HG03066 (cell line): Measurements from ENCODE around the gene PCDHGA10.
A peak's percentile ranks its signal among the peaks of the same experiment; 100 is the strongest.
"Not testable (repeated sequence)": the region's sequence is repeated elsewhere in the genome, so short reads cannot be mapped to it uniquely, and the experiment has no call there.

Experiments
- ATAC-seq: cut with Tn5 transposase; IDR thresholded peaks from one replicate; pipeline ENCODE4 v1.9.1; 2021; ENCODE audit warnings: low read depth; ENCODE audit not compliant: unreplicated experiment

Gene PCDHGA10

DNA sequence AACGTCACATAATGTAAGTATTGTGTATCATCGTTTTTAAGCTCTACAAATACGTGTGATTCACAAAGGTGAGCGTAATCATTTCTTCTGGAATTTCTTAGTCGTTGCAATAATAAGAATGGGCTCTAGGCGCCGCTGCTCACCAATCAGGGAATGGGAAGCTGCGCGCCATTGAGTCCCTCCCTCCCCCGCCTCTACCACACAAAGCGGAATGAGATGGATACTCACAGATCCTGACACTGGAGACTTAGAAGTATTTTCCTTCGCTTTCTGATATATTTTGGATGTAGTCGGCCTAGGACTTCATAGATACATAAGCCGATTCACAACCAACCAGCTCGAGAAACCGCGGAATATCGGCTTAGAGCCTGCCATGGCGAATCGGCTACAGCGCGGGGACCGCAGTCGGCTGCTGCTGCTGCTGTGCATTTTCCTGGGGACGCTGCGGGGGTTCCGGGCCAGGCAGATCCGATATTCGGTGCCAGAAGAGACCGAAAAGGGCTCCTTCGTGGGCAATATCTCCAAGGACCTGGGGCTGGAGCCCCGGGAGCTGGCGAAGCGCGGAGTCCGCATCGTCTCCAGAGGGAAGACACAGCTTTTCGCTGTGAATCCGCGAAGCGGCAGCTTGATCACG lies 8.2 kb downstream of the PCDHGA10 start, which contains the start of gene PCDHGA11:
Gene PCDHGA11 (plus strand): TSS at position 197 of the 634 bp plus-strand sequence. CDS start 177 bp downstream, at position 374.
- ATAC-seq, result no peak

DNA sequence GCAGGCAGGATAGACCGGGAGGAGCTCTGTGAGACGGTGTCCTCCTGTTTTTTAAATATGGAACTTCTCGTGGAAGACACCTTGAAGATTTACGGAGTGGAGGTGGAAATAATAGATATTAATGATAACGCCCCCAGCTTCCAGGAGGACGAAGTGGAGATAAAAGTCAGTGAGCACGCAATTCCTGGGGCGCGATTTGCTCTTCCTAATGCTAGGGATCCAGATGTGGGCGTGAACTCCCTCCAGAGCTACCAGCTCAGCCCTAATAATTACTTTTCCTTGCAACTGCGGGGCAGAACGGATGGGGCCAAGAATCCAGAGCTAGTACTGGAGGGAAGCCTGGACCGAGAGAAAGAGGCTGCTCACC lies 8.7 kb downstream of the PCDHGA10 start:
- no peak for ATAC-seq

DNA sequence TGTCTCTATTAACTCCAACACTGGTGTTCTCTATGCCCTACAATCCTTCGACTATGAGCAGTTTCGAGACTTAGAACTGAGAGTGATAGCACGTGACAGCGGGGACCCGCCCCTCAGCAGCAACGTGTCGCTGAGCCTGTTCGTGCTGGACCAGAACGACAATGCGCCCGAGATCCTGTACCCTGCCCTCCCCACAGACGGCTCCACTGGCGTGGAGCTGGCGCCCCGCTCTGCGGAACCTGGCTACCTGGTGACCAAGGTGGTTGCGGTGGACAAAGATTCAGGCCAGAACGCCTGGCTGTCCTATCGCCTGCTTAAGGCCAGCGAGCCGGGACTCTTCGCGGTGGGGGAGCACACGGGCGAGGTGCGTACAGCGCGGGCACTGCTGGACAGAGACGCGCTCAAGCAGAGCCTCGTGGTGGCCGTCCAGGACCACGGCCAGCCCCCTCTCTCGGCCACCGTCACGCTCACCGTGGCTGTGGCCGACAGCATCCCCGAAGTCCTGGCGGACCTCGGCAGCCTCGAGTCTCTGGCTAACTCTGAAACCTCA lies 10.0 kb downstream of the PCDHGA10 start:
- no peak for ATAC-seq

- no peak for ATAC-seq
Observed at GRCh38 chr5:141427783-141428426, 15.1 kb downstream of the PCDHGA10 start.

- ATAC-seq, result peak; percentile 82
Observed at GRCh38 chr5:141430332-141431113, 17.7 kb downstream of the PCDHGA10 start, which contains the start of gene PCDHGA12. TSS of gene PCDHGA12 (plus strand) at chr5:141430507. CDS start at chr5:141430760, 253 bp downstream.

DNA sequence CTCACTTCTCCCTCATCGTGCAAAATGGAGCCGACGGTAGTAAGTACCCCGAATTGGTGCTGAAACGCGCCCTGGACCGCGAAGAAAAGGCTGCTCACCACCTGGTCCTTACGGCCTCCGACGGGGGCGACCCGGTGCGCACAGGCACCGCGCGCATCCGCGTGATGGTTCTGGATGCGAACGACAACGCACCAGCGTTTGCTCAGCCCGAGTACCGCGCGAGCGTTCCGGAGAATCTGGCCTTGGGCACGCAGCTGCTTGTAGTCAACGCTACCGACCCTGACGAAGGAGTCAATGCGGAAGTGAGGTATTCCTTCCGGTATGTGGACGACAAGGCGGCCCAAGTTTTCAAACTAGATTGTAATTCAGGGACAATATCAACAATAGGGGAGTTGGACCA lies 18.5 kb downstream of the PCDHGA10 start:
- ATAC-seq, result no peak

- not testable (repeated sequence) for ATAC-seq
Observed at GRCh38 chr5:141432308-141432707, 19.5 kb downstream of the PCDHGA10 start.

DNA sequence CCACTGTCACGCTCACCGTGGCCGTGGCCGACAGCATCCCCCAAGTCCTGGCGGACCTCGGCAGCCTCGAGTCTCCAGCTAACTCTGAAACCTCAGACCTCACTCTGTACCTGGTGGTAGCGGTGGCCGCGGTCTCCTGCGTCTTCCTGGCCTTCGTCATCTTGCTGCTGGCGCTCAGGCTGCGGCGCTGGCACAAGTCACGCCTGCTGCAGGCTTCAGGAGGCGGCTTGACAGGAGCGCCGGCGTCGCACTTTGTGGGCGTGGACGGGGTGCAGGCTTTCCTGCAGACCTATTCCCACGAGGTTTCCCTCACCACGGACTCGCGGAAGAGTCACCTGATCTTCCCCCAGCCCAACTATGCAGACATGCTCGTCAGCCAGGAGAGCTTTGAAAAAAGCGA lies 19.9 kb downstream of the PCDHGA10 start:
- ATAC-seq, result not testable (repeated sequence)

- no peak for ATAC-seq
Observed at GRCh38 chr5:141434006-141434405, 21.2 kb downstream of the PCDHGA10 start.

DNA sequence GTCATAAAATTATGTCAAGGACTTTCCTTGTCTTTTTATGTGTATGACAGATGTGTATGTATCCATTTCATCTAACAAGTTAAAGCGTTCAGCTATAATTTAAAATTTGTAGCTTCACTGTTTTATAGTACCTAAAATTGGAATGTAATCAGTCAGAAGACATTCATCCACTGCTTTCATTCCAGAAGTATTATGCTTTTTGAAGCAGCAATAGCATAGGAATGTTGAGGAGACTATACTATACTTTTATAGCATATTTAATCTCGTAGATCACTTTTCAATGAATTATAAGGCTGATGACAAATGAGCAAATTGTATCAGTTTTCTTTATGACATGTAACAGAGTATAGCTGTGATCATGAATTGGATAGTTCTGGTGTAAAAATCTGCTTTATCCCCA lies 24.4 kb downstream of the PCDHGA10 start:
- ATAC-seq, result no peak

GRCh38 chr5:141439411-141440141 lies 26.8 kb downstream of the PCDHGA10 start:
- no peak for ATAC-seq

- no peak for ATAC-seq
Observed at GRCh38 chr5:141440341-141440740, 27.6 kb downstream of the PCDHGA10 start.

- ATAC-seq, result no peak
Observed at GRCh38 chr5:141441571-141442170, 28.9 kb downstream of the PCDHGA10 start.

- ATAC-seq, result no peak
Observed at GRCh38 chr5:141465351-141465750, 52.6 kb downstream of the PCDHGA10 start.
